ENCODE measurements around the gene ASTN2. TPM values are rescaled to one million over a fixed set of nuclear protein-coding genes. Genes with fewer than 3 reads are reported as not detected.

Gene ASTN2
- total and polyA plus RNA-seq, 2 donors (not counting 3 experiments of a cell fraction or from before 2014, with no cell fraction given), result 1.0 to 1.9 TPM

DNA sequence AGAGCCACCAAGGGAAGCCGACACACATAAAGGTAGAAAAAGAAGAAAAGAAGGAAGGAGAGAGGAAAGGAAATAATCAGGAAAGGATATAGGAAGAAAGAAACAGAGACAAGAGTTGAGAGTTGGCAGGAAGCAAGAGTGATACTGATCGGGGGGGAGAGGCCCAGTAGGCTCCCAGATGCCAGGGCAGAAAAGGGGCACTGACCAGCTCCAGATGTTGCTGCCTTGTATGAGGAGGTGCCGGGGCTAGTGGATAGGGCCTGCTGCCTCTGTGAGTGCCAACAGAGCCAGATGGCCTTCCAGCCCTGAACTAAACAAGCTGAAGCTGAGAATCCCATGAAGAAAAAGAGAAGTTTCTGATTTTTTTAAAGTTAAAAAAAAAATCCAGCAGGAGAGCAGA lies 809.8 kb downstream of the ASTN2 start:
- no peak for TF ChIP-seq FOS (IDR thresholded peaks at IDR 0.05; ENCODE audit: borderline replicate concordance, insufficient read depth, low read length)
- no peak for TF ChIP-seq EZH2 (IDR thresholded peaks at IDR 0.05; ENCODE audit: borderline replicate concordance, low read depth, low read length, severe bottlenecking)
- TF ChIP-seq, protein P1, sequence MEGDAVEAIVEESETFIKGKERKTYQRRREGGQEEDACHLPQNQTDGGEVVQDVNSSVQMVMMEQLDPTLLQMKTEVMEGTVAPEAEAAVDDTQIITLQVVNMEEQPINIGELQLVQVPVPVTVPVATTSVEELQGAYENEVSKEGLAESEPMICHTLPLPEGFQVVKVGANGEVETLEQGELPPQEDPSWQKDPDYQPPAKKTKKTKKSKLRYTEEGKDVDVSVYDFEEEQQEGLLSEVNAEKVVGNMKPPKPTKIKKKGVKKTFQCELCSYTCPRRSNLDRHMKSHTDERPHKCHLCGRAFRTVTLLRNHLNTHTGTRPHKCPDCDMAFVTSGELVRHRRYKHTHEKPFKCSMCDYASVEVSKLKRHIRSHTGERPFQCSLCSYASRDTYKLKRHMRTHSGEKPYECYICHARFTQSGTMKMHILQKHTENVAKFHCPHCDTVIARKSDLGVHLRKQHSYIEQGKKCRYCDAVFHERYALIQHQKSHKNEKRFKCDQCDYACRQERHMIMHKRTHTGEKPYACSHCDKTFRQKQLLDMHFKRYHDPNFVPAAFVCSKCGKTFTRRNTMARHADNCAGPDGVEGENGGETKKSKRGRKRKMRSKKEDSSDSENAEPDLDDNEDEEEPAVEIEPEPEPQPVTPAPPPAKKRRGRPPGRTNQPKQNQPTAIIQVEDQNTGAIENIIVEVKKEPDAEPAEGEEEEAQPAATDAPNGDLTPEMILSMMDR (IDR thresholded peaks at IDR 0.05; ENCODE audit: extremely low read depth in 1 of 2, insufficient read depth in 1 of 2, low read depth in 1 of 2, low read length in 2 of 2), result no peak
- no peak for TF ChIP-seq GATA2 (IDR thresholded peaks at IDR 0.05; ENCODE audit: insufficient read depth, insufficient read length, low read depth, low read length)
- no peak for TF ChIP-seq MYC (IDR thresholded peaks at IDR 0.05; ENCODE audit: low read depth, low read length)
- TF ChIP-seq POLR2AphosphoS5 (IDR thresholded peaks at IDR 0.05; ENCODE audit: insufficient read depth, low read depth, low read length), result no peak
- TF ChIP-seq POLR2A (IDR thresholded peaks at IDR 0.05; ENCODE audit: low read depth, low read length), result no peak
- TF ChIP-seq, protein P2, sequence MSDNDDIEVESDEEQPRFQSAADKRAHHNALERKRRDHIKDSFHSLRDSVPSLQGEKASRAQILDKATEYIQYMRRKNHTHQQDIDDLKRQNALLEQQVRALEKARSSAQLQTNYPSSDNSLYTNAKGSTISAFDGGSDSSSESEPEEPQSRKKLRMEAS (IDR thresholded peaks at IDR 0.05; ENCODE audit: insufficient read depth, insufficient read length), result no peak
- no peak for TF ChIP-seq JUN (IDR thresholded peaks at IDR 0.05; ENCODE audit: borderline replicate concordance, insufficient read depth, insufficient read length, low read depth)
- dilution Hi-C loops (cut with MboI; ENCODE audit: extremely low pct_ligation_motif_present, low sequenced_read_pairs), result no loop called here
- Histone ChIP-seq H3K4me3 (replicated peaks in 1 of 3; ENCODE audit: insufficient read depth in 1 of 3, low read depth in 1 of 3, low read length in 3 of 3) (no peak overlapping the region), H3K27me3 (ENCODE audit: control insufficient read depth in 2 of 2, insufficient read depth in 2 of 2, low read length in 2 of 2) (no peaks in the 10 kb centered on the region), H2AFZ (ENCODE audit: low read depth, low read length) (no peak overlapping the region), H3K36me3 (ENCODE audit: control insufficient read depth in 2 of 2, extremely low read depth in 1 of 2, insufficient read depth in 2 of 2, low read length in 2 of 2) (no peaks in the 10 kb centered on the region), H3K9me3 (replicated peaks; ENCODE audit: control insufficient read depth, insufficient read depth, low read length) (no peaks in the 10 kb centered on the region), H3K79me2 (ENCODE audit: control insufficient read depth, insufficient read depth, low read length) (no peaks in the 10 kb centered on the region), H4K20me1 (replicated peaks; ENCODE audit: control insufficient read depth, extremely low read depth, insufficient read depth, low read length) (no peaks in the 10 kb centered on the region), H3K4me2 (ENCODE audit: insufficient read depth, low read length) (no peak overlapping the region), H3K9ac (replicated peaks; ENCODE audit: extremely low read depth, insufficient read depth, low read length) (no peak overlapping the region), H3K27ac (ENCODE audit: insufficient read depth, low read depth, low read length) (no peak overlapping the region), H3K4me1 (ENCODE audit: control insufficient read depth, extremely low read depth, insufficient read depth, low read length) (no peaks in the 10 kb centered on the region), H3K9me1 (replicated peaks; ENCODE audit: control insufficient read depth, extremely low read depth, insufficient read depth, low read length) (no peaks in the 10 kb centered on the region)
- intact Hi-C loops (cut with micrococcal nuclease), result no loop called here
- no peak for FAIRE-seq
- BruUV-seq (replicated peaks), result no TSS peak
- POLR2A ChIA-PET, result no interaction called here
- CTCF ChIA-PET, result no interaction called here
- no peak for DNase-seq (ENCODE audit: low read depth, low spot score)

All from endothelial cell of umbilical vein (primary cell).